ENCODE results near the gene AMER3. TPM values are rescaled to one million over a fixed set of nuclear protein-coding genes. Genes with fewer than 3 reads are reported as not detected.
"Not testable (repeated sequence)": the region's sequence is repeated elsewhere in the genome, so short reads cannot be mapped to it uniquely, and the experiment has no call there.

The AMER3 gene
- total RNA-seq, result 0.25 and 1.2 TPM in 2 replicates
- polyA plus RNA-seq, result 0.26 TPM in 1 of 2 replicates, not detected in the other

DNA sequence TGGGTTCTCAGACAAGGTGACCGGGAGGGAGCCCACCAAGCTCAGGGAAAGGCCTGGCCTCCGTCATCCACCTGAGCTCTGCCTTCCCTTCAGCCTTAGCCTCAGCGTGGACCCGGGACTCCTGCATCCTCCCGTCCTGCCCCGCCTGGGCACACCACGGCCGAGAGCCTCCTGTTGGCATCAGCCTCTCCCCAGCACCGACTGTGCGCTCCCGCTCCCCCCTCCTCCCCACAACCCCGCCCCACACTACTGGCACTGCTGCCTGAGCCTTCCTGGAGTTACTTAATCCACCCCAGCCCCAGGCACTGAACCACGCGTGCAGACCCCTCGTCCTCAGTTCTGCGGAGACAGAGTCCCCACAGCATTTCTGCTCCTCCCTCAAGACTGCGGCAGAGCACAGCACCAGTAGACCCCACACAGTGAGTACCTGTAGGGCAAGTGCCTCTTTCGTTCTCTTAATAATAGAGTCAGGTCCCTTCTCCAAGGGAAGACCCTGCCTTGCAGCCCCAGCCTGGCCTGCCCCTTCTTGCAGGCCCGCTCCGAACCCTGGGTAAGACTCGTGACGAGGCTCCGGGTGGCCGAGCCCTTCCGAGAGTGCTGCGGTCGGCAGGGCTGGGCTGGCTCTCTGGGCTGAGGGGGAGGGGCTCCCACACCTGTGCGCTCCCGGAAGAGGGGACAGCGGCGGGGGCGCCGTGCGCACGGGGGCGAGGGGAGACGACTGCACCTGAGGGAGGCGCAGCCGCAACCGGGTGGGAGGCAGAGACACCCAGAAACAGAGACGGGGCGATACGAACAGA, at the start of gene AMER3:
AMER3 (plus strand) TSS at position 285 of the 797 bp plus-strand sequence. CDS start 6,533 bp downstream, outside the sequence.
- H3K27ac ChIP-seq, result no peak within 1 kb of the TSS
- peak within 1 kb of the TSS; percentile 73 for H3K4me3 ChIP-seq
- no peaks in the 10 kb centered on the region for H3K36me3 ChIP-seq
- H3K4me1 ChIP-seq (ENCODE audit: low read depth), result no peaks in the 10 kb centered on the region
- peak in 1 of 2 donors; percentile 75 for DNase-seq (ENCODE audit: low read depth in 1 of 2, low spot score in 1 of 2)
- no peaks in the 10 kb centered on the region for H3K27me3 ChIP-seq
- no peak for TF ChIP-seq CTCF (IDR thresholded peaks at IDR 0.05; ENCODE audit: low read depth, low read length)
- H3K9me3 ChIP-seq (ENCODE audit: low read depth), result no peaks in the 10 kb centered on the region

DNA sequence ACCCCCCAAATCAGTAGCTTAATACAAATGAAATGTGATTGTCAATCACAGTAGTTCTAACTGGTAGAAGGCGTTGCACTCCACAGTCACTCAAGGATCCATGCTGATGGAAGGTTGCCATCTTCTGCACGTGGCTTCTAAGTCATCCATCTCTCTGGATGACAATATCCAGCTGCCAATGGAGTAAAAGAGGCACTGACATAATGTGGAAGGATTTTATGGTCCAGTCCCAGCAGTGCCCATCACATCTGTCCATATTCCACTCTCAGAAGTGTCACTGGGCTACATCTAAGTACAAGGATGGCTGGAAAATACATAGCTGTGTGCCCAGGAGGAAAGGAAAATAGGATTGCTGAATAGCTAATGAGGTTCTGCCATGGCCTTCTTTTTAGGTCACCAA, 40.5 kb upstream of the AMER3 start:
- H3K9me3 ChIP-seq (ENCODE audit: low read depth); H3K27ac ChIP-seq; H3K4me1 ChIP-seq (ENCODE audit: low read depth); H3K4me3 ChIP-seq; H3K27me3 ChIP-seq; DNase-seq (ENCODE audit: low read depth in 1 of 2, low spot score in 1 of 2); H3K36me3 ChIP-seq: not testable (repeated sequence)

DNA sequence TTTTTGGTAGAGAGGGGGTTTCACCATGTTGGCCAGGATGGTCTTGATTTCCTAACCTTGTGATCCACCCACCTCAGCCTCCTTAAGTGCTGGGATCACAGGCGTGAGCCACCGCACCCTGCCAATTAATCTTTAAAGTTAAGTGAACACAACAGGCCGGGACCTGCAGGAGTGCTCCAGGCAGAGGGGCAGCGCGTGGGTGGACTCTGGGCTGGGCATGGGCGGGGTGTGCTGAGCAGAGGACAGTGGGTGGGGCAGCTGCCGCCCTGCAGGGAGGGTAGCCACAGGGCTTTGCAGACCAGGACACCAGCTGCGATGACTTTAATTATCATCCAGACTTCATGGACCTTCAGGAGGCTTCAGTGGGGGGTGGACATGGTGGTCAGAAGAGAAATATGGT, 35.3 kb upstream of the AMER3 start:
- H3K4me1 ChIP-seq (ENCODE audit: low read depth), result no peaks in the 10 kb centered on the region
- H3K4me3 ChIP-seq, result no peak overlapping the region
- H3K36me3 ChIP-seq, result no peaks in the 10 kb centered on the region
- no peaks in the 10 kb centered on the region for H3K27me3 ChIP-seq
- DNase-seq (ENCODE audit: low read depth in 1 of 2, low spot score in 1 of 2), result no peak
- H3K9me3 ChIP-seq (ENCODE audit: low read depth), result no peaks in the 10 kb centered on the region
- TF ChIP-seq CTCF (IDR thresholded peaks at IDR 0.05; ENCODE audit: low read depth, low read length), result no peak
- no peak overlapping the region for H3K27ac ChIP-seq

- Histone ChIP-seq H3K9me3 (ENCODE audit: low read depth) (no peaks in the 10 kb centered on the region), H3K4me1 (ENCODE audit: low read depth) (no peaks in the 10 kb centered on the region), H3K36me3 (no peaks in the 10 kb centered on the region), H3K4me3 (no peak overlapping the region), H3K27ac (no peak overlapping the region), H3K27me3 (no peaks in the 10 kb centered on the region)
- no peak for TF ChIP-seq CTCF (IDR thresholded peaks at IDR 0.05; ENCODE audit: low read depth, low read length)
- DNase-seq (ENCODE audit: low read depth in 1 of 2, low spot score in 1 of 2), result no peak
These were observed 34.8 kb upstream of the AMER3 start for GRCh38 chr2:130720528-130720927.

DNA sequence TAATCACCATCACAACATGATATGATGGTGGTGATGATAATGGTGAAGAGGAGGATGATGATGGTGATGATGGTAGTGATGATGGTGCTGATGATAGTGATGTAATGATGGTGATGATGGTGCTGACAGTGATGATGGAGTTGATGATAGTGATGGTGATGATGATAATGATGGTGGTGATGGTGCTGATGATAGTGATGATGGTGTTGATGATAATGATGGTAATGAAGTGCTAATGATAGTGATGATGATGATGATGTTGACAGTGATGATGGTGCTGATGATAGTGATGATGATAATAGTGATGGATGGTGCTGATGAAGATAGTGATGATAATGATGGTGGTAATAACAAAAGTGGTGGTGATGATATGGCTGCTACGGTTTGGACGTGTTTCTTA, 30.9 kb upstream of the AMER3 start:
- H3K9me3 ChIP-seq (ENCODE audit: low read depth), result no peaks in the 10 kb centered on the region
- DNase-seq (ENCODE audit: low read depth in 1 of 2, low spot score in 1 of 2), result no peak
- H3K36me3 ChIP-seq, result no peaks in the 10 kb centered on the region
- TF ChIP-seq CTCF (IDR thresholded peaks at IDR 0.05; ENCODE audit: low read depth, low read length), result no peak
- H3K4me3 ChIP-seq, result no peak overlapping the region
- H3K4me1 ChIP-seq (ENCODE audit: low read depth), result peaks cover 9% of the 10 kb centered on the region
- no peaks in the 10 kb centered on the region for H3K27me3 ChIP-seq
- H3K27ac ChIP-seq, result no peak overlapping the region

GRCh38 chr2:130726614-130727180, 28.6 kb upstream of the AMER3 start:
- peaks cover 9% of the 10 kb centered on the region for H3K4me1 ChIP-seq (ENCODE audit: low read depth)
- TF ChIP-seq CTCF (IDR thresholded peaks at IDR 0.05; ENCODE audit: low read depth, low read length), result no peak
- peak overlapping the region; percentile 25 for H3K27ac ChIP-seq
- H3K4me3 ChIP-seq, result peak overlapping the region; percentile 34
- H3K9me3 ChIP-seq (ENCODE audit: low read depth), result no peaks in the 10 kb centered on the region
- no peaks in the 10 kb centered on the region for H3K36me3 ChIP-seq
- H3K27me3 ChIP-seq, result no peaks in the 10 kb centered on the region
- DNase-seq (ENCODE audit: low read depth in 1 of 2, low spot score in 1 of 2), result no peak
